OCI-LY1 (cell line): Measurements from ENCODE around the gene CUEDC1.

Source experiments
- CTCF ChIP-seq: fragments of 200-600 bp; sonication (generic), shearing (Covaris generic); IDR thresholded peaks from 2 replicates; pipeline ENCODE4 v1.5.1; 2017; ENCODE audit warnings: mild to moderate bottlenecking, antibody characterized with exemption, low read length, moderate library complexity, mixed read lengths
- EZH2 ChIP-seq: fragments of 200-600 bp; sonication (generic), shearing (Covaris generic); IDR thresholded peaks from 2 replicates; pipeline ENCODE4 v1.8.0; 2017; ENCODE audit warnings: borderline replicate concordance, mixed run types, mild to moderate bottlenecking, antibody characterized with exemption, low read length, moderate library complexity, mixed read lengths

- TF ChIP-seq CTCF: no peak
- no peak for TF ChIP-seq EZH2
These were observed 30.4 kb upstream of the CUEDC1 start for GRCh38 chr17:57985675-57985974.
